Neutrophil (primary cell): ENCODE measurements around the gene NPAS2.

Experiments used
- H3K27ac ChIP-seq: fragments of 200-600 bp; sonication (generic); 2 replicates; pipeline ENCODE4 v1.5.1; 2016; ENCODE audit warnings: mild to moderate bottlenecking, moderate library complexity
- H3K27me3 ChIP-seq: fragments of 200-600 bp; sonication (generic); 2 replicates; pipeline ENCODE4 v1.6.0; 2016; ENCODE audit warnings: mild to moderate bottlenecking
- H3K36me3 ChIP-seq: fragments of 200-600 bp; sonication (generic); 2 replicates; pipeline ENCODE4 v1.5.1; 2017
- H3K4me1 ChIP-seq, 2 experiments: fragments of 200-600 bp in 1 of 2; sonication (generic) in 1 of 2; 1 replicate in 1 of 2; 2 replicates in 1 of 2; pipeline versions ENCODE4 v1.5.1 to v1.6.1; 2013 to 2016; ENCODE audit warnings: low read depth in 1 of 2, low read length in 1 of 2, mild to moderate bottlenecking in 1 of 2, moderate library complexity in 1 of 2; ENCODE audit not compliant: control insufficient read depth in 1 of 2, insufficient read depth in 1 of 2
- H3K4me3 ChIP-seq, 2 experiments: fragments of 200-600 bp in 1 of 2; sonication (generic) in 1 of 2; 1 replicate in 1 of 2; 2 replicates in 1 of 2; pipeline ENCODE4 v1.5.1; 2013 to 2016; ENCODE audit warnings: low read depth in 1 of 2, low read length in 1 of 2, mild to moderate bottlenecking in 1 of 2, moderate library complexity in 1 of 2
- H3K9me3 ChIP-seq: fragments of 200-600 bp; sonication (generic); 2 replicates; pipeline ENCODE4 v1.5.1; 2016
- TF ChIP-seq, protein P1 (sequence below): fragments of 200-600 bp; sonication (generic); IDR thresholded peaks from 2 replicates; pipeline ENCODE4 v1.5.1; 2016; ENCODE audit warnings: antibody characterized with exemption

Gene NPAS2

DNA sequence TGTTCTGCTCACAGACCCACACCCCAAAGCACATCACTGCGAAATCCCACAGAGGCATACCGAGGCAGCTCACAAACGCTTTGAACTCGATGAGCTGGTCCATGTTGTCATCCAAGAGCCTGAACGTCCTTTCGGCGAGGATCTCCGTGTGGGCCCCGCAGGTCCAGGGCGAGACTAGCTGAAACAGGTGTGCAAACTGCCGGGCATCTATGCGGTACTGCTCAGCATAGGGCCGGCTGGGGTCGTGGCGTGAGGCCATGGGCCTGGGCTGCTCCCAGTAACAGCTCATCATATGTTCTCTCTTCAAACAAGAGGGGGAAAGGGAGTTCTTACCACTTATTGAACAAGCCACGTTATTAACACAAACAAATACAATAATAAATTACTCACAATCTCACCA lies 202.3 kb downstream of the NPAS2 start:
- Histone ChIP-seq H3K27ac (no peak overlapping the region), H3K36me3 (peaks cover 82% of the 10 kb centered on the region), H3K9me3 (no peaks in the 10 kb centered on the region), H3K27me3 (no peaks in the 10 kb centered on the region), H3K4me3 (no peak overlapping the region), H3K4me1 (no peaks in the 10 kb centered on the region)
- TF ChIP-seq, protein P1, sequence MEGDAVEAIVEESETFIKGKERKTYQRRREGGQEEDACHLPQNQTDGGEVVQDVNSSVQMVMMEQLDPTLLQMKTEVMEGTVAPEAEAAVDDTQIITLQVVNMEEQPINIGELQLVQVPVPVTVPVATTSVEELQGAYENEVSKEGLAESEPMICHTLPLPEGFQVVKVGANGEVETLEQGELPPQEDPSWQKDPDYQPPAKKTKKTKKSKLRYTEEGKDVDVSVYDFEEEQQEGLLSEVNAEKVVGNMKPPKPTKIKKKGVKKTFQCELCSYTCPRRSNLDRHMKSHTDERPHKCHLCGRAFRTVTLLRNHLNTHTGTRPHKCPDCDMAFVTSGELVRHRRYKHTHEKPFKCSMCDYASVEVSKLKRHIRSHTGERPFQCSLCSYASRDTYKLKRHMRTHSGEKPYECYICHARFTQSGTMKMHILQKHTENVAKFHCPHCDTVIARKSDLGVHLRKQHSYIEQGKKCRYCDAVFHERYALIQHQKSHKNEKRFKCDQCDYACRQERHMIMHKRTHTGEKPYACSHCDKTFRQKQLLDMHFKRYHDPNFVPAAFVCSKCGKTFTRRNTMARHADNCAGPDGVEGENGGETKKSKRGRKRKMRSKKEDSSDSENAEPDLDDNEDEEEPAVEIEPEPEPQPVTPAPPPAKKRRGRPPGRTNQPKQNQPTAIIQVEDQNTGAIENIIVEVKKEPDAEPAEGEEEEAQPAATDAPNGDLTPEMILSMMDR: no peak

DNA sequence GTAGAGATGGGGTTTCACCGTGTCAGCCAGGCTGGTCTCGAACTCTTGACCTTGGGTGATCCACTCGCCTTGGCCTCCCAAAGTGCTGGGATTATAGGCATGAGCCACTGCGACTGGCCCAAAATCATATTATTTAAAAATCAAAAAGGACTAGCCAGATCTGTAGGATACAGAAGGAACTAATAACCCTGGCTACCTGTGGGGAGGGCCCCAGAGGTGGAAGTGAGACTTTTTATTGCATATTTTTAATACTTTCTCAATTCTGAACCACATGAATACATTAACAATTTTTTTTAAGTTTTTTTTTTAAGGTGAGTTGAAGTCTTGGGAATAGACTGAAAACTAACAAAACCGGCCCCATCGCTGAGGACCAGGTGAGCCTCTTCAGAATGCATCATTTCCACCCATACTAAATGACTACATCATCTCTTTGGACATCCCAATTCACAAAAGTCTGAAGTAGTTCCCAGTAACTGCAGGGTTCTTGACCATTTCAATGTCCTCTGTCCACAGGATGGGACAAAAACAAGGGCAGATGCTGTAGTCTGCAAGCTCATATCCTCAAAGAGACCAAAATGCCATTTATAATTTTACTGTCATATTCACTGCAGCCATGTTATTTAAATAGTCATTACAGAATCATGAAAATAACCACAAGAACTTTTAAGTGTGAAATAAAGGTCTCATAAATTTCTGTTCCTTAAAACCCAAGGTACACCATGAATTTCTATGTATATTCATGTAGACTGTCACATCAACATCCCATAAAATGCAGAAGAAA lies 203.6 kb downstream of the NPAS2 start:
- no peak overlapping the region for H3K27ac ChIP-seq
- H3K9me3 ChIP-seq: no peaks in the 10 kb centered on the region
- H3K4me3 ChIP-seq: no peak overlapping the region
- H3K27me3 ChIP-seq: no peaks in the 10 kb centered on the region
- peaks cover 92% of the 10 kb centered on the region for H3K36me3 ChIP-seq
- H3K4me1 ChIP-seq: no peaks in the 10 kb centered on the region
- TF ChIP-seq, protein P1: no peak

DNA sequence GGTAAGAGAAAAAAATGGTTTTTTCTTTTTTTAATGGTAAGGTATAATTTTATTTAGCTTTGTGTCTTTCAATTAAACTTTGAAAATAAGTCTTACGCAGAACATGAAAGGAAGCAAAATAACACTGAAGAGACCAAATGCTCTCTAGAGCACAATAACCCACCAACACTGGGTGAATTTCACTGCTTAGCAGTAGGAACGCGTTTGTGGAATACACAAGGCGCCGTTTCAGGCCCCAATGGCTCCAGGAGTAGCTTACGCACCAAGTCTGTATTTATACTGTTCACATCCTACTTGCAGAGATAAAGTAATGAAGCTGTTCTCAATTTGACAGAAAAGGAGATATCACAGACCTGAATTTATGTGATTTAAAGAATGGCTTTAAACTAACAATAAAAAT lies 205.6 kb downstream of the NPAS2 start:
- Histone ChIP-seq H3K36me3 (peaks cover 84% of the 10 kb centered on the region), H3K27ac (no peak overlapping the region), H3K4me3 (no peak overlapping the region), H3K27me3 (no peaks in the 10 kb centered on the region), H3K9me3 (no peaks in the 10 kb centered on the region), H3K4me1 (no peaks in the 10 kb centered on the region)
- TF ChIP-seq, protein P1: no peak

DNA sequence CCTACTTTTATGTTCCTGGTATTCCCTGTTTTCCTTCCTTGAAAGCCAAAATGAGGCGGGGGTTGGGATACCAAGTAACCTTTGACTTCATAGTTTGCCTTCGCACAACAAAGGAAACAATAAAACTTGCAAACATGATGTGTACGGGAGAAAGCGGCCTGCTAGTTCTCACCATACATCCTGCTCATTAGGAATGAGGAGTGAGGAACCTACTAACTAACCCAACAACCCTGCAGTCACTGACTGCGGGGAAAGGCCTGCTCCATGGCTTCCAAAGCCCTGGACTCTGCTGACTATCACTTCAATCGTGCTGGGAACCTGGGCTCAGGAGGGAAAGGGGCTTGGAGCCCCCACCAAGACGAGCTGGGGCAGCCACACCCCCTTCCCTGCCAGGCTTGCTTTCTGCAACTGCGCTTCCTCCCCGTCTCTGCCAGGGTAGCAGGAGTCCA lies 206.3 kb downstream of the NPAS2 start:
- H3K4me3 ChIP-seq: no peak overlapping the region
- peaks cover 5% of the 10 kb centered on the region in 2 experiments for H3K4me1 ChIP-seq
- H3K27me3 ChIP-seq: no peaks in the 10 kb centered on the region
- TF ChIP-seq, protein P1: no peak
- H3K9me3 ChIP-seq: no peaks in the 10 kb centered on the region
- H3K27ac ChIP-seq: no peak overlapping the region
- H3K36me3 ChIP-seq: peaks cover 78% of the 10 kb centered on the region

DNA sequence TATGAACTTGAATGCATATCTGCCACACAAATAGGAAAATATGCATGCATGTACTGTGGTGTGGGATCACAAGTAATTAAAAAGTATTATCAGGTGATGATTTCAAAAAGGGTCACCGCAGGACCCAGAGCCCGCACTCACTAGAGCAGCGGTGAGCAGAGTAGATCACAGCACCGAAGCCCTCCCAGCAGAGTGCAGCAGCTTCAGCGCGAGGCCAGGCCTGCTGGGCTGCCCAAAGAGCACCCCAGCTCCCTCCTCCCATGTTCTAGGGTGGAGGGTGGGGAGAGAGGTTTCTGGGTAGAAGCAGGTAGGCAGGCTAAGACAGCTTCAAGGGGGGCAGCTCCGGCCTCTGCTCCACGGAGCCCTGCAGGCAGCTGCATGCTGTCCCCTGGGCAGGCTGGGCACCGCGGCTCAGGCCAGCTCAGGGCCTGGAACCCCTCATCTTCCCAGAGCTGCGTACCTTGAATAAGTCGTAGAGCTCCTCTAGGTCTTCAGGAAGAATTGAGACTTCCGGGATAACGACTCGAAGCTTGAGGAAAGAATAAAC lies 207.1 kb downstream of the NPAS2 start:
- H3K4me1 ChIP-seq: peaks cover 5 to 6% of the 10 kb centered on the region in 2 experiments
- TF ChIP-seq, protein P1: no peak
- H3K4me3 ChIP-seq: no peak overlapping the region
- no peaks in the 10 kb centered on the region for H3K27me3 ChIP-seq
- H3K9me3 ChIP-seq: no peaks in the 10 kb centered on the region
- peaks cover 78% of the 10 kb centered on the region for H3K36me3 ChIP-seq
- no peak overlapping the region for H3K27ac ChIP-seq
